GM21619 (cell line): ENCODE results near the gene GRM3.

ENCODE experiments used
- ATAC-seq: cut with Tn5 transposase; IDR thresholded peaks from one replicate; pipeline ENCODE4 v1.9.1; 2021; ENCODE audit not compliant: unreplicated experiment

Gene GRM3

GRCh38 chr7:86784765-86785164 lies 141.1 kb downstream of the GRM3 start:
- no peak for ATAC-seq

DNA sequence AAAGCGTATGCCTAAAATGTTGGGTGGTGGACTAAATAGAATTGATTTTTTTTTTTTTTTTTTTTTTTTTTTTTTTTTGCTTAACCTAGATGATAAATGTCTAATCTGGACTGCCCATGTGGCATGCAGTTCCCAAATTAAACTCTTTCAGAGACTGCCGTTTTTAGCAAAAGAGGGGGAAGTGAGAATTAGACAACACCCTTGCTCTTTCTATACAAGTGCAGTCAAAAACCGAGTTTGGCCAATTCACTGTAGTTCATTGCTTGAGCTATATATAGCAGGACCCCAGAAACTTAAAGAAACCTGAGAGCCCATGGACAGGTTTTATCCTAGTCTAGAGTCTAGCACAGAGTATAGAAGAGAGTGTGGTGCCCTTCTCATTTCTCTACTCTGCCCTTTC lies 141.9 kb downstream of the GRM3 start:
- ATAC-seq = peak; percentile 85

GRCh38 chr7:86786376-86786775 lies 142.7 kb downstream of the GRM3 start:
- ATAC-seq = no peak

- ATAC-seq = peak; percentile 28
These were observed 145.2 kb downstream of the GRM3 start for GRCh38 chr7:86788948-86789347.

DNA sequence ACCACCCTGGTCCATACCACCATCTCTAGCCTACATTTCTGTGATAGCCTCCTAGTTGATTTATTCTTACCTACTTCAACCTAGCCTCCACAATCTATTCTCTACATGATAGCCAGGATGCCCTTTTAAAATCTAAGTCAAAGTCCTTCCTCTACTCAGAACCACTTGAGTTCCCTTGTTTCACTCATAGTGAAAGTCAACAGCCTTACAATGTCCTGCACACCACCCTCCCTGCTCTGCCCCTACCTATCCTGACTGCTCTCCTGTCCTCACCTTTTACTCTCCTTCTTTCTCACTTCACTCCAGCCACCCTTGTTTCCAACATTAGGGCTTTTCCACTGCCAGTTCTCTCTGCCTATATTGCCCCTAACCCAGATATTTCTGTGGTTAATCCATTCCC lies 146.7 kb downstream of the GRM3 start:
- ATAC-seq = peak; percentile 56

DNA sequence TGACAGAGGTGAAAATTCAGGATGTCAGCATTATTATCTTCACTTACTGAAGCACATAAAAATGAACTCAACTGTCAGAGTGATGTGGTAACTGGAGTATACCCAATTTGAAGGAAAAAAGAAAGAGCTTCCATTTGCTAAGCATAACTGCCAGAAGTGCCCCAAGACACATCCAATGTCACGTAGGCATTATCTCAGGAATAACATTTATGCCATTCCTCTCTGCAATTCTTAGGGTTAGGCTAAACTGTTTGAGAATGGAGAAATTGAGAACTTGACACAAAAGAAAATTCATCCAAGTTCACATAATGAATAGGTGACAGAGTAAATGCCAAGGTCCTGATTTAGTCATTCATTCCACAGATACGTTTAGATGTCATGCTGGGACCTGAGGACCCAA lies 148.6 kb downstream of the GRM3 start:
- no peak for ATAC-seq

DNA sequence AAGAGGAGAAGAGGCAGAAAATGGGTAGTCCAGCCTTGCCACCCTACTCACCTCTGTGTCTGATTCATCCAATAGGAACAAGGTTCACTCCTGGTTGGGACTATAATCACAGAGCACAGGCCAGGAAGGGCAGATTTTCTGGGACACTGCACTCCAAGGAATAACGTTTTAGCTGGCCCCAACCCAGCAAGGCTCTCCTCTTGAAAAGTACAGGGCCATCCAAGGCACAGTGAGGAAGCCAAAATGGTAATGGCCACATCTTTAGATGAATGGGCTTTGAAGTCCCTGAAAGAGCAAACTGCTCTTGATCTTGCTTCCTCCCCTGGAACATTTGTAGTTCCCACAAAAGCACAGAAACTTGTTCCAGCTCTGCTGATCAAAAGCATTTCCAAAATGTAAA lies 149.4 kb downstream of the GRM3 start:
- no peak for ATAC-seq

DNA sequence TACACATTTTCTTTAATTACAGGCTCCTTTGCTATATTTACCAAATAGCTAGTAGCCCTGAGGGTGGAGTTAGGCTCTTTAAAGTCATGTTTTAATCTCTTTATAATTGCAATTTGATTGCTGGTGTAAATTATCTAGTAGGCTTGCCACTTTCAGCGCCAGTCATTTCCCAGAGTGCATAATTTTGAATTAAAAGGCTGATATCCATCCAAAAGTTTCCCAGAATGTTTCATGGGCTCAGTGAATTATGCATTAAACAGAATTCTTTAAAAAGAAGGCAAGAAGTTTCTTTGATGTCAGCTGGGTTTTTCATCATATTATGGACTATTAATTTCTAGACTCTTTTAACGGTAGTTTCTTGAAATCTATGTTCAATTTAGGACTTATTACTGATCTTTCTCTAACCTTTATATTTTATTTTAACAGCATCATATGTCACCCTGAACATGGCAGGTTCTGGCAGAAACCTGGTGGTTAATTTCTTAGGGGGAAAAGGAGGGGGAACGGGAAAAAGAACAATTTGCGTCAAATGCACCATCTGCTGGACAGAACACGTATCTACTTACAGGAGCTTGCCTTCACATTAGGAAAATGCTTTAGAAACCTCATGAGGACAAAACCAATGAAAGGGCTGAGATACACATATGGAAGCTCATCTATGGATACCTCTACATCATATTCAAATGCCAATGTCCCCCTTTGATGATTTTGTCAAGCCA lies 171.1 kb downstream of the GRM3 start:
- ATAC-seq = no peak

DNA sequence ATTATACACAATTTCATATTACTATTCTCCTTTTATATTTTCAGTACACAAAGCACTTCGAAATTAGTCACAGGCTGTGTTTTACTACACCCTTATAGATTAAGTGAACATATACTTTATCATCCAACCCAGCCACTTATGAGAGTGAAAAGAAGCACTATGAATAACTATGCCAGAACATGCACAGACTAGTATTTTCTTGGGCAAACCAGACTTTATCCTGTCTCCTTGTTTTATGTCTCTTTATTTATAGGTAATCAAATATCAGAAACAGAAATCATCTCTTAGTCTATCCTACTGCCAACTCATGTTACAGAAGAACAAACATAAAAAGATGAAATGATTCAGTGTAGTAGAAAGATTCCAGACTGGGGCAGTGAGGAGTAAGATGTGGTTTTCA lies 171.8 kb downstream of the GRM3 start:
- ATAC-seq = no peak

GRCh38 chr7:86818903-86819302 lies 175.2 kb downstream of the GRM3 start:
- ATAC-seq = no peak

- no peak for ATAC-seq
These were observed 180.1 kb downstream of the GRM3 start for GRCh38 chr7:86823769-86824168.

DNA sequence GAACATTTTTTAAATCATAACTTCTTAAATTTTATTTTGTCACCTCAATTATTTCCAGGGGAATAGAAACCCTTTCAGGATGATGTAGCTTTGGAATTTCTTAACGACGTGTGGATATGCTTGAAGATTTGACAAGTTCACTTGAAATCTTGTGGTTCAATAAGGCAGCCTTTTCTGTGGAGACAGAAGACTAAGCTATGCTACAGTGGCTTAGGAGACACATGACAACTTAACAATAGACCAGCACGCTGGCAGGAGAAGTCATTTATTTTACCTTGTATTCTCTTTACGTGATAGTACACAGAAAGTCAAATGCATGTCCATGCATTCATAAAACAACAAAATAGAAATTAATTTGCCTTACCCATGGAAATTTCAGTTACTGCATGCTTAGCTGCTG lies 181.6 kb downstream of the GRM3 start:
- ATAC-seq = no peak

DNA sequence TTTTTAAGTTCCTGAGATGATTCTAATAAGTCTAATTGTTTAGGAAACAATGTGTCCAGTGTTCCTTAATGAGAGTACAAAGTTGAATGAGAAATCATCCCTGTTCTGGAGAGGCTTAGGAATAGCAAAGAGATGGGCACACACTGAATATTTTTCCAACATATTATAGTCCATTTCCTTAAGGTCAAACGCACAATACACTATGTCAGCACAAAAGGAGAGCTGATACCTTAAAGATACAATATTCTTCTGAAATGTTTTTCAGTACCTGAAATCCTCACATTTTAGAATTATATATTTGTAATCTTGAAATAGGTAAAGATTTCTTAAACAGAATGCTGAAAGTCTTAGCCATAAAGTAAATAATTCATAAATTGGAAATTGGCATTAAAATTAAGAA lies 183.2 kb downstream of the GRM3 start:
- ATAC-seq = no peak

GRCh38 chr7:86833360-86833759 lies 189.7 kb downstream of the GRM3 start:
- ATAC-seq = no peak

- ATAC-seq = no peak
These were observed 193.5 kb downstream of the GRM3 start for GRCh38 chr7:86837235-86837634.

- peak; percentile 47 for ATAC-seq
These were observed 200.9 kb downstream of the GRM3 start for GRCh38 chr7:86844608-86845007.

- no peak for ATAC-seq
These were observed 202.9 kb downstream of the GRM3 start for GRCh38 chr7:86846494-86847190.

GRCh38 chr7:86848226-86848625 lies 204.5 kb downstream of the GRM3 start:
- no peak for ATAC-seq

- no peak for ATAC-seq
These were observed 207.9 kb downstream of the GRM3 start for GRCh38 chr7:86851566-86851965.

DNA sequence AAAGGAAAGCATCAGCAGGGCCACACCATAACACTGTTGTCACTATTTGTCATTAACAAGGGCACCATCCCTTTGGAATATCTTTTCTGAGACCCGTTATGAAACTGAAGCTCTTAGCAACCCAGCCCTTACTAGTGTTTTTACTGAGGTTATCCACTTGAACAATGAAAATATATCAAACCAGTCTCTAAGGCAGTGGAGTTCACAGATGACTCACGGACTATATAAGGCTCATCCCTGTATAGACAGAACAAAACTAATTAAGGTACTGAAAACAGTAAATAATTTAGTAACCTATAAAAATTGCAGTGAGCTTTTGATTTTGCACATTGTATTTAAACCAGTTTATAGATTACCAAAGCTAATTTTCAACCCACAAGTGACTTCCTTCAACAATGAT lies 219.7 kb downstream of the GRM3 start:
- ATAC-seq = peak; percentile 87

DNA sequence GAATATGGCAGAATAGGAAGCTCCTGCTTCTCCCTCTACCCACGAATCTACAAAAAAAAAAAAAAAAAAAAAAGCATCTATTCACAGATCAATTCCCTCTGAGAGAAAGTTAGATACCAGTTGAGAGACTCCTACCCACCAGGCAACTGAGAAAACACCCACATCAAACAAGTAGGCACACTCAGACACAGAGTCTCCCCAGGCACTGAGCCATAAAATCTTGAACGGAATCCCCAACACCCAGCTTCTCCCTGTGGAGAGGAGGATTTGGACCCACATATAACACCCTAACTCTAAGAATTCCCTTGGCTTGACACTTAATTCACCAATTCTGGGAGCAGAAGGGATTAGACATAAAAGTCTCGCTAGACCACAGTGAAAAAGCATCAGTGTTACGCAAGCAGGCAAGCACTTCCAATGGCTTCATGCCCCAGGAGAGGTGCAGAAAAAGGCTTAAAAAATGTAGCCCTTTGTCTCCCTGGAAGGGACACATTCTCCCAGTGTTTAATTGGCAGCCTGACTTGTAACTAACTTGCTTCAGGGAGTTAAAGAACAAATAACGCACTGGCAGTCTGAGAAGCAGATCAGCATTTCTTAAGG lies 223.6 kb downstream of the GRM3 start:
- no peak for ATAC-seq

DNA sequence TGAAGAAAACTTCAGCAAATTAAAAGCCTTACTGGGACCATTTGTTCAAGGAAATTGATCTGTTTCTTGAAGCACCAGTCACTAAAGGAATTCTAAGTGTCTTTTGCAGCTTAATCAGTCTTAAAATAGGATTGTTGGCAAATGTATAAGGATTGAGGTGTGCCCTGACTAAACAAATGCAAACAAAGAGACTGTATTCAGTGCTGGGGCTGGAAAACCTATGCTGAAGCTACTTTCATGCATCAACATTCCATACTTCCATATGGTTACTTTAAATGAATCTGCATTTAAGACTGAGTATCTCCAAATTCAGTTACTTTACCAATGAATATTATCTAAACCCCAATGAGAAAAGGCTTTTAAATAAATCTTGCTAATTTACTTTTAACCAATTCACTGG lies 232.4 kb downstream of the GRM3 start:
- ATAC-seq = no peak
